Colonic mucosa (tissue), 4 donors: Measurements from ENCODE around the gene FLNC. TPM values are rescaled to one million over a fixed set of nuclear protein-coding genes. Genes with fewer than 3 reads are reported as not detected.

Source experiments
- DNase-seq: peaks from one replicate; pipeline ENCODE4 v3.0.0-alpha.2; 2020
- H3K27ac ChIP-seq: fragments of 200-600 bp; one replicate; pipeline ENCODE4 v1.8.0; 2021
- H3K27me3 ChIP-seq: fragments of 200-600 bp; one replicate; pipeline ENCODE4 v1.8.0; 2021
- H3K36me3 ChIP-seq: fragments of 200-600 bp; one replicate; pipeline ENCODE4 v1.8.0; 2021
- H3K4me1 ChIP-seq: fragments of 200-600 bp; one replicate; pipeline ENCODE4 v1.8.0; 2021; ENCODE audit warnings: mild to moderate bottlenecking
- H3K4me3 ChIP-seq: fragments of 200-600 bp; one replicate; pipeline ENCODE4 v1.8.0; 2021
- H3K9ac ChIP-seq, 2 donors: one replicate each; pipeline ENCODE4 v1.7.0; 2013; ENCODE audit warnings: control low read depth in 2 of 2, low read depth in 2 of 2, low read length in 2 of 2
- H3K9me3 ChIP-seq: fragments of 200-600 bp; one replicate; pipeline ENCODE4 v1.8.0; 2021
- CTCF ChIP-seq: fragments of 200-600 bp; IDR thresholded peaks from one replicate; pipeline ENCODE4 v1.8.0; 2022; ENCODE audit warnings: antibody characterized with exemption, mild to moderate bottlenecking
- intact Hi-C: fragments of 100-400 bp; cut with DNase I; formaldehyde crosslinking; loops from one replicate; pipeline ENCODE4 v1.14.1; 2022
- total RNA-seq, 2 donors: library from RNA; stranded (reverse); fragmentation: NEBNext Ultra II Directional in 1 of 2; extraction: Animal tissue kit (Norgen Biotek cat#: 25700) in 1 of 2; gene quantifications; one replicate each; pipeline ENCODE4 v1.2.1, GENCODE V29; 2021
- donor health status: healthy.
- donor health status: DM: no; HTN: no; CAD: no.
- donor health status: DM: no; HTN: no; CAD: no.

FLNC gene
- total RNA-seq, 2 donors from 2014 or later: 4.5 to 88.6 TPM

DNA sequence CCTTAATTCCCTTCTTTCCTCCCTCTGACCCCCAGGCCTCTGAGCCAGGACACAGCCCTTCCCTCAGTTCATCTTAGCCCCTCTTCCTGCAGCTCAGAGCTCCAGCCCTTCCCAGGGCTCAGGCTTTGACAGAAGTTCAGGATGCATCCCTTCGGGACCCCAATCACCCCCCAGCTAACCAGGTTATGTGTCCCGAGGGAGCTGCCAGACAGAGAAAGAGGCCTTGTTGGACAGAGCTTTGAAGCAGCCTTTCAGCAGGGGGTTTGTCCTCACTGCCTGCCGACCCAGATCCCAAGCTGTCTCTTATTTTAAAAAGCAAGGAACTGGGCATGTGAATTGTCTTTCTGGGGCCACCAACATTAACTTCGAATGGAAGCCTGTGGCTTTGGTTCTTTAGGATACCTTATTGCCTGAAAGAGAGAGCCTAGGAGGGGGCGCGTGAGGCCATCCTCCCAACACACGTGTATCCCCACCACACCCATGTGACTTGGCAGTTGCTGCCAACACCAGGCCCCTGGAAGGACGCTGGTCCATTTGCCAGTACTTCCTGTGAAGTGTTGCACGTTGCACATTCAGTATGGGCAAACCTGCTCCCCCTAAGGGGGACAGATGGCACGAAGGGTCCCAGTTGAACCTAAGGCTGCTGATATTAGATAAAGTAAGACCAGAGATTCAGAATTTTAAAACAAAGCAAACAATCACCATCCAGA lies 37.6 kb upstream of the FLNC start:
- no peak overlapping the region for H3K4me3 ChIP-seq

GRCh38 chr7:128793181-128793547 lies 37.0 kb upstream of the FLNC start:
- DNase-seq: no peak
- no peak overlapping the region for H3K4me3 ChIP-seq
- no peak overlapping the region for H3K27ac ChIP-seq
- H3K4me1 ChIP-seq: peaks cover 4% of the 10 kb centered on the region
- TF ChIP-seq CTCF: no peak
- no peaks in the 10 kb centered on the region for H3K9me3 ChIP-seq
- no peaks in the 10 kb centered on the region for H3K27me3 ChIP-seq
- no peaks in the 10 kb centered on the region for H3K36me3 ChIP-seq
- intact Hi-C loops: no loop called here
- no peak overlapping the region for H3K9ac ChIP-seq

More for the DNA sequence above, 37.6 kb upstream of the FLNC start:
- Histone ChIP-seq H3K36me3 (no peaks in the 10 kb centered on the region), H3K27me3 (no peaks in the 10 kb centered on the region), H3K27ac (no peak overlapping the region), H3K4me1 (peaks cover 4% of the 10 kb centered on the region), H3K9me3 (no peaks in the 10 kb centered on the region), H3K9ac (no peak overlapping the region)
- no peak for DNase-seq
- no peak for TF ChIP-seq CTCF
- intact Hi-C loops: no loop called here

DNA sequence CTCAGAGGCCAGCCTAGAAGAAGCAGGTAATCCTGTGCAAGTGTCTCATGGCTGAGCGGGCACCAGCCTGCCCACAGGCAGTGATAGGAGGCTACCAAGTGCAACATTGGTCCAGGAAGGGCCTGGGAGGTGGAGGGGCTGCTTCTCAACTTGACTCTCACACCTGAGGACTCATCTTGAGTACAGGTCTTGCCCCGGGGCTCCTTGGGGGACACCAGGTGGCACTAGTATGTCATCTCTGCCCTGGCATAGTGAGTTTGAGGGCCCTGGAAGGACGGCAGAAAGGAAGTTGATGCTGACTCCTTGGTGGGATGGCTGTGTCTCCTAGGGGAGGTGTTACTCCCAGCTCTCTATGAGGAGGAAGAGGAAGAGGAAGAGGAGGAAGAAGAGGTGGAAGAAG lies 36.2 kb upstream of the FLNC start:
- no peaks in the 10 kb centered on the region for H3K9me3 ChIP-seq
- H3K27me3 ChIP-seq: no peaks in the 10 kb centered on the region
- intact Hi-C loops: no loop called here
- peaks cover 4% of the 10 kb centered on the region for H3K4me1 ChIP-seq
- H3K4me3 ChIP-seq: no peak overlapping the region
- no peak overlapping the region for H3K9ac ChIP-seq
- TF ChIP-seq CTCF: no peak
- no peak overlapping the region for H3K27ac ChIP-seq
- DNase-seq: no peak
- no peaks in the 10 kb centered on the region for H3K36me3 ChIP-seq

GRCh38 chr7:128794436-128794835 lies 35.8 kb upstream of the FLNC start:
- DNase-seq: no peak

DNA sequence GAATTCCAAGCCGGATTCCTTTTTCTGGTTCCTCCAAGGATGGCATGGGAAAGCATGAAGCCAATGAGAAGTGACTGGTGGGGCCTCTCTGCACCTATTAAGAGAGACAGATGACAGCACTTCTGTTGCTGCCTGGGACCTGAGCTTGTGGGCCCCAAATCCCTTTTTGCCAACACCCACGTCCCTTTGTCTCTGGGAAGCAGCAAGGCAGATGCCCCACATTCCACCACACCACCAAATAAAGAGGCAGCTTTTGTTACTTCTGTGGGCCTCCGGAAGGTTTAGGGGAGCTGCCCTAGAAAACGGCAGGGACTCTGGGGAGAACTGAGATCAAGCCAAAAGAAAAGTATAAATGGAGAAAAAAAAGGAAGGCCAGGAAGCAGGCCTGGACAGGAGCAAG lies 35.1 kb upstream of the FLNC start:
- H3K36me3 ChIP-seq: no peaks in the 10 kb centered on the region
- intact Hi-C loops: no loop called here
- DNase-seq: no peak

More at GRCh38 chr7:128794436-128794835, 35.8 kb upstream of the FLNC start:
- H3K4me3 ChIP-seq: no peak overlapping the region
- no peak overlapping the region for H3K27ac ChIP-seq
- H3K9me3 ChIP-seq: no peaks in the 10 kb centered on the region
- no peaks in the 10 kb centered on the region for H3K36me3 ChIP-seq
- H3K9ac ChIP-seq: no peak overlapping the region
- H3K4me1 ChIP-seq: peaks cover 4% of the 10 kb centered on the region
- intact Hi-C loops: no loop called here
- no peaks in the 10 kb centered on the region for H3K27me3 ChIP-seq
- no peak for TF ChIP-seq CTCF

More for the DNA sequence above, 35.1 kb upstream of the FLNC start:
- no peaks in the 10 kb centered on the region for H3K9me3 ChIP-seq
- peaks cover 4% of the 10 kb centered on the region for H3K4me1 ChIP-seq
- no peak overlapping the region for H3K27ac ChIP-seq
- TF ChIP-seq CTCF: no peak
- no peak overlapping the region for H3K4me3 ChIP-seq
- H3K27me3 ChIP-seq: no peaks in the 10 kb centered on the region
- no peak overlapping the region for H3K9ac ChIP-seq
